Measurements from ENCODE around the gene TTC39A. TPM values are rescaled to one million over a fixed set of nuclear protein-coding genes. Genes with fewer than 3 reads are reported as not detected.

The TTC39A gene
- total and polyA plus RNA-seq, 12 donors, result 4.7 to 44.8 (median 15.7) TPM

DNA sequence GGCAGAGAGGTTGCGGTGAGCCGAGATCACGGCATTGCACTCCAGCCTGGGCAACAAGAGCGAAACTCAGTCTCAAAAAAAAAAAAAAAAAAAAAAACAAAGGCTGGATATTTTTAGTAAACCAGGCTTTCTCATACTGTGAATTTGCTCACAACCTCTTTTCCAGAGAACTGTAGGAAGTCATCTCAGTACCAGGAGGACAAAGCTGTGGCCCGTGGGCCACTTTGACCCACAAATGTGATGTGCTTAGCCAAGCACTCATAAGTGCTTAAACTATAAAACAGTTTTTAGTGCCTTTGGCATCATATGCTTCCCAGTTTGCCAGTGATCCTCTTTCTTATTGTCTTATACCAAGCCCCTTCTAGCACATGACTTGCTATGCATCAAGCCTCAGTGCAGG is 47.8 kb downstream of the TTC39A start:
- Histone ChIP-seq H3K4me3 (no peak overlapping the region), H3K27ac (no peak overlapping the region), H3K36me3 (replicated peaks in 1 of 2) (no peaks in the 10 kb centered on the region), H3K4me1 (replicated peaks in 1 of 2) (peaks cover 7 to 24% of the 10 kb centered on the region in 2 donors), H3K9me3 (replicated peaks in 1 of 3) (no peaks in the 10 kb centered on the region), H3K27me3 (no peaks in the 10 kb centered on the region)
- TF ChIP-seq, protein P1, sequence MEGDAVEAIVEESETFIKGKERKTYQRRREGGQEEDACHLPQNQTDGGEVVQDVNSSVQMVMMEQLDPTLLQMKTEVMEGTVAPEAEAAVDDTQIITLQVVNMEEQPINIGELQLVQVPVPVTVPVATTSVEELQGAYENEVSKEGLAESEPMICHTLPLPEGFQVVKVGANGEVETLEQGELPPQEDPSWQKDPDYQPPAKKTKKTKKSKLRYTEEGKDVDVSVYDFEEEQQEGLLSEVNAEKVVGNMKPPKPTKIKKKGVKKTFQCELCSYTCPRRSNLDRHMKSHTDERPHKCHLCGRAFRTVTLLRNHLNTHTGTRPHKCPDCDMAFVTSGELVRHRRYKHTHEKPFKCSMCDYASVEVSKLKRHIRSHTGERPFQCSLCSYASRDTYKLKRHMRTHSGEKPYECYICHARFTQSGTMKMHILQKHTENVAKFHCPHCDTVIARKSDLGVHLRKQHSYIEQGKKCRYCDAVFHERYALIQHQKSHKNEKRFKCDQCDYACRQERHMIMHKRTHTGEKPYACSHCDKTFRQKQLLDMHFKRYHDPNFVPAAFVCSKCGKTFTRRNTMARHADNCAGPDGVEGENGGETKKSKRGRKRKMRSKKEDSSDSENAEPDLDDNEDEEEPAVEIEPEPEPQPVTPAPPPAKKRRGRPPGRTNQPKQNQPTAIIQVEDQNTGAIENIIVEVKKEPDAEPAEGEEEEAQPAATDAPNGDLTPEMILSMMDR (IDR thresholded peaks at IDR 0.05), result no peak
- no peak for TF ChIP-seq POLR2A (IDR thresholded peaks at IDR 0.05)
- DNase-seq, result peak in 1 of 7 donors; percentile 31
- intact Hi-C loops (cut with DNase I), result no loop called here
- WGBS, 4 donors, result 85 to 97% (median 91%) methylated on average over 5 of the region's 5 CpGs

DNA sequence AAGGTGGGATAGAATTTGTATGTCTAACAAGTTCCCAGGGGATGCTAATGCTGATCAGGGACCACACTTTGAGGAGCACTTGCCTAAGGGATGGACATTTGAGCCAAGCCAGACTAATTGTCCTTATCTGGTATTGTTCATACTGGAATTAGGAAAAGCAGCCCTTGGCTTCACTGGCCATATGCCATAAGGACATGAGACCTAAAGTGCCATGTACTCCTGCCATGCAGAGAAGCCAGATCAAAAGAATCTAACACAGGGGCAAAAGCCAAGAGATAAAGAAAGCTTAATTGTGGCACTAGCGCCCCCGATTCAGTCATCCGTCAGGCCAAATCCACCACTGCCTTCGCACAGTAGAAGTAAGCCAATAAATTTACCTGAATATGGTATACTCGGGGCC is 48.6 kb downstream of the TTC39A start:
- WGBS, 4 donors, result 66 to 85% (median 78%) methylated on average over 5 of the region's 5 CpGs
- Histone ChIP-seq H3K4me1 (replicated peaks in 1 of 2) (peaks cover 6 to 19% of the 10 kb centered on the region in 2 donors), H3K9me3 (replicated peaks in 1 of 3) (no peaks in the 10 kb centered on the region), H3K36me3 (replicated peaks in 1 of 2) (no peaks in the 10 kb centered on the region), H3K27ac (no peak overlapping the region), H3K27me3 (no peaks in the 10 kb centered on the region), H3K4me3 (no peak overlapping the region)
- TF ChIP-seq, protein P1 (IDR thresholded peaks at IDR 0.05), result no peak
- no peak for TF ChIP-seq POLR2A (IDR thresholded peaks at IDR 0.05)
- peak in 2 of 7 donors; percentile 40 to 57 for DNase-seq
- intact Hi-C loops (cut with DNase I), result no loop called here

DNA sequence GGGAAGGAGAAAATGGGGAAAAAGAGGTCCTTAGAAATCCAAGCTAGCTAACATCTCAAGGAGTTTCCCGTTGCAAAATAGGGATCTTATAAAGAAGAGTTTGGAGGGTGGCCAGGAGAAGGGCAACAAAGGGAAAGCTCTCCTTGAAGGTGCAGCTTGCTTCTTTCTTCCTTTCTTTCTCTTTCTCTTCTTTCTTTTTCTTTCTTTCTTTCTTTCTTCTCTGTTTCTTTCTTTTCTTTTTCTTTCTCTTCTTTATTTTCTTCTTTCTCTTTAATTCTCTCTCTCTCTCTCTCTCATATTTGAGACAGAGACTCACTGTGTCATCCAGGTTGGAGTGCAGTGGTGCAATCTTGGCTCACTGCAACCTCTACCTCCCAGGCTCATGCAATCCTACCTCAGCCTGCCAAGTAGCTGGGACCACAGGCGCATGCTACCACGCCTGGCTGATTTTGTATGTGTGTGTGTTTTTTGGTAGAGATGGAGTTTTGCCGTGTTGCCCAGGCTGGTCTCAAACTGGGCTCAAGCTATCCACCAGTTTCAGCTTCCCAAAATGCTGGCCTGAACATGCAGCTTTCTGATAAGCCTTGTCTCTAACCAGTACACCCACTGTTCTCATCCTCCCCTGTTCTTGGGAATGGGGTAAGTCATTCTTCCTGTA is 49.9 kb downstream of the TTC39A start:
- Histone ChIP-seq H3K4me3 (no peak overlapping the region), H3K4me1 (replicated peaks in 1 of 2) (peaks cover 6 to 19% of the 10 kb centered on the region in 2 donors), H3K27me3 (no peaks in the 10 kb centered on the region), H3K27ac (no peak overlapping the region), H3K36me3 (replicated peaks in 1 of 2) (no peaks in the 10 kb centered on the region), H3K9me3 (replicated peaks in 1 of 3) (no peaks in the 10 kb centered on the region)
- intact Hi-C loops (cut with DNase I), result no loop called here
- 87 to 91% (median 88%) methylated on average over 4 of the region's 4 CpGs for WGBS, 4 donors
- no peak for DNase-seq
- no peak for TF ChIP-seq POLR2A (IDR thresholded peaks at IDR 0.05)

DNA sequence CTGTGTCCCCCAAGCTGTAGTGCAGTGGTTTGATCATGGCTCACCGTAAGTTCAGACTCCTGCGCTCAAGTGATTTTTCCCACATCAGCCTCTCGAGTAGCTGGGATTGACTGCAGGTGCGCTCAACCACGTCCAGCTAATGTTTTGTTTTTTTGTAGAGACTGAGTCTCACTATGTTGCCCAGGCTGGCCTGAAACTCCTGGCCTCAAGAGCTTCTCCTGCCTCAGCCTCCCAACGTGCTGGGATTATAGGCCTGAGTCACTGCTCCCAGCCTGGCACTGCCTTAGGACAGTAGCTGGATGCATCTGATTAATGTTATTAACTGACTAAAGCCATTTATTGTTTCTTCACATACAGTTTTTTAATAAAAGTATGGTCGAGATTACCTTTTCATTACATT is 54.1 kb downstream of the TTC39A start:
- H3K27ac ChIP-seq, result no peak overlapping the region
- TF ChIP-seq, protein P1 (IDR thresholded peaks at IDR 0.05), result no peak
- TF ChIP-seq POLR2A (IDR thresholded peaks at IDR 0.05), result no peak
- DNase-seq, result no peak
- H3K27me3 ChIP-seq, result no peaks in the 10 kb centered on the region
- H3K4me3 ChIP-seq, result no peak overlapping the region
- intact Hi-C loops (cut with DNase I), result no loop called here
- H3K9me3 ChIP-seq (replicated peaks in 1 of 3), result no peaks in the 10 kb centered on the region
- H3K36me3 ChIP-seq (replicated peaks in 1 of 2), result no peaks in the 10 kb centered on the region
- 77 to 90% (median 85%) methylated on average over 7 of the region's 7 CpGs for whole genome bisulfite sequencing, 4 donors
- H3K4me1 ChIP-seq (replicated peaks in 1 of 2), result peaks cover 8 to 12% of the 10 kb centered on the region in 2 donors

DNA sequence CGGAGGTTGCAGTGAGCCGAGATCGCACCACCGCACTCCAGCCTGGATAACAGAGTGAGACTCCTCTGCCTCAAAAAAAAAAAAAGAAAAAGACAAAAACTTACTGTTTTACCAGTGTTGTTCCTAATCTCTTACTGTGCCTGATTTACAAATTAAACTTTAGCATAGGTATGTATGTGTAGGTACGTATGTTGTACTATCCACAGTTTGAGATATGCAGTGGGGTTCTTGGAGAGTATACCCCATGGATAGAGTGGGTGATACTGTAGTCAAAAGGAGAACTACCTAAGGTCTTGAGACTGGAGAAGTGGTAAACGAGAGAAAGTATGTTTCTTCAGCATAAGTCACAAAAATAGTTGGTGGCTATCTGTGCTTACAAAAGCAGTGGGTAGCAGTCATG is 55.7 kb downstream of the TTC39A start:
- intact Hi-C loops (cut with DNase I), result no loop called here
- peaks cover 16 to 18% of the 10 kb centered on the region in 2 donors for H3K4me1 ChIP-seq (replicated peaks in 1 of 2)
- no peak overlapping the region for H3K4me3 ChIP-seq
- no peaks in the 10 kb centered on the region for H3K27me3 ChIP-seq
- no peaks in the 10 kb centered on the region for H3K9me3 ChIP-seq (replicated peaks in 1 of 3)
- no peak for DNase-seq
- H3K27ac ChIP-seq, result no peak overlapping the region
- TF ChIP-seq, protein P1 (IDR thresholded peaks at IDR 0.05), result no peak
- TF ChIP-seq POLR2A (IDR thresholded peaks at IDR 0.05), result no peak
- WGBS, 4 donors, result 96 to 98% (median 96%) methylated on average over 6 of the region's 6 CpGs
- H3K36me3 ChIP-seq (replicated peaks in 1 of 2), result no peaks in the 10 kb centered on the region

All from adrenal gland (tissue), 12 donors.